Gastrocnemius medialis (tissue), 4 donors: ENCODE data around the gene CROCC. TPM values are rescaled to one million over a fixed set of nuclear protein-coding genes. Genes with fewer than 3 reads are reported as not detected.

Experiments used
- ATAC-seq, 2 donors: fragments of 150-250 bp; one replicate each; pipeline ENCODE4 v1.9.1; 2016
- DNase-seq, 2 donors: peaks; one replicate each; pipeline ENCODE4 v3.0.0-alpha.2; 2019
- H3K27ac ChIP-seq, 4 donors: fragments of 200-600 bp; sonication (generic); 1 replicate in 1 of 4; 2 replicates in 3 of 4; pipeline ENCODE4 v1.5.1; 2016 to 2018; ENCODE audit warnings: mild to moderate bottlenecking in 2 of 4, moderate library complexity in 1 of 4
- H3K27me3 ChIP-seq, 3 donors: fragments of 200-600 bp; sonication (generic) in 2 of 3; 1 replicate in 1 of 3; 2 replicates in 2 of 3; pipeline versions ENCODE4 v1.5.1 to v1.6.0; 2016 to 2019; ENCODE audit warnings: mild to moderate bottlenecking in 1 of 3, moderate library complexity in 1 of 3
- H3K36me3 ChIP-seq, 2 donors: fragments of 200-600 bp; sonication (generic) in 1 of 2; one replicate each; pipeline ENCODE4 v1.5.1; 2017 to 2018
- H3K4me1 ChIP-seq, 2 donors: fragments of 200-600 bp; sonication (generic) in 1 of 2; one replicate each; pipeline ENCODE4 v1.5.1; 2016 to 2017; ENCODE audit warnings: mild to moderate bottlenecking in 2 of 2
- H3K4me3 ChIP-seq, 4 donors: fragments of 200-600 bp; sonication (generic) in 3 of 4; 1 replicate in 1 of 4; 2 replicates in 3 of 4; pipeline ENCODE4 v1.5.1; 2016 to 2019; ENCODE audit warnings: mild to moderate bottlenecking in 2 of 4
- H3K9me3 ChIP-seq, 3 donors: fragments of 200-600 bp; sonication (generic) in 2 of 3; 1 replicate in 1 of 3; 2 replicates in 2 of 3; pipeline ENCODE4 v1.5.1; 2016 to 2019
- POLR2A ChIP-seq, 2 donors: fragments of 450-650 bp; IDR thresholded peaks; one replicate each; pipeline ENCODE4 v1.6.1; 2017; ENCODE audit warnings: antibody characterized with exemption in 2 of 2, mild to moderate bottlenecking in 2 of 2, moderate library complexity in 2 of 2
- in situ Hi-C, 4 donors: fragments of 200-750 bp; cut with MboI; loops; one replicate each; pipeline versions ENCODE4 v1.15.0 to v1.8.0; 2017; ENCODE audit warnings: low sequenced_read_pairs in 4 of 4
- intact Hi-C: fragments of 100-400 bp; cut with DNase I; formaldehyde crosslinking; loops from one replicate; pipeline ENCODE4 v1.15.1; 2023; ENCODE audit warnings: low total_unique reads
- total RNA-seq, 4 donors: library from RNA; depleted of rRNA; stranded (reverse); fragments of >200 nt; gene quantifications; one replicate each; pipeline versions ENCODE4 v1.1.0 to v1.2.3, GENCODE V29; 2016
- TF ChIP-seq, protein P1 (sequence below), 5 experiments: fragments of 450-650 bp in 3 of 5; fragments of 200-600 bp in 2 of 5; sonication (generic) in 2 of 5; IDR thresholded peaks in 4 of 5; conservative IDR thresholded peaks in 1 of 5; 1 replicate in 4 of 5; 2 replicates in 1 of 5; pipeline ENCODE4 v1.5.1; 2016 to 2019; ENCODE audit warnings: antibody characterized with exemption in 5 of 5, mild to moderate bottlenecking in 3 of 5, moderate library complexity in 3 of 5

CROCC gene
- total RNA-seq, 4 donors from 2014 or later, result 3.0 to 8.0 (median 5.3) TPM

DNA sequence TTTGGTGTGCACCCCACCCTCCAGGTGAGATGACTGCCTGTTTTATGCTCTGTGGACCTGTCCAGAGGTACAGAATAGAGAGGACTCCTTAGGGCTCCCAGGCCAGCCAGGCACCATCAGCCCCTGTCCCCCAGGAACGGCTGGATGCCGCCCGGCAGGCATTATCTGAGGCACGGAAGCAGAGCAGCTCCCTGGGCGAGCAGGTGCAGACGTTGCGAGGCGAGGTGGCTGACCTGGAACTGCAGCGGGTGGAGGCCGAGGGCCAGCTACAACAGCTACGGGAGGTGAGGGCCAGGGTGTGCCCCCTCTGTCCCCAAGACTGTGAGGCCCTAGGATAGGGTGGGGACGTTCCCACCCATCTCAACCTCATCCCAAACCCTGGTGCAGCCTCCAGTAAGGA, 47.9 kb downstream of the CROCC start:
- Histone ChIP-seq H3K36me3 (peaks cover 0 to 10% of the 10 kb centered on the region in 2 donors), H3K27me3 (no peaks in the 10 kb centered on the region), H3K4me3 (no peak overlapping the region), H3K9me3 (no peaks in the 10 kb centered on the region), H3K4me1 (no peaks in the 10 kb centered on the region), H3K27ac (no peak overlapping the region)
- in situ Hi-C loops (no loop called here), intact Hi-C loops (no loop called here)
- ATAC-seq, result no peak
- TF ChIP-seq, protein P1, sequence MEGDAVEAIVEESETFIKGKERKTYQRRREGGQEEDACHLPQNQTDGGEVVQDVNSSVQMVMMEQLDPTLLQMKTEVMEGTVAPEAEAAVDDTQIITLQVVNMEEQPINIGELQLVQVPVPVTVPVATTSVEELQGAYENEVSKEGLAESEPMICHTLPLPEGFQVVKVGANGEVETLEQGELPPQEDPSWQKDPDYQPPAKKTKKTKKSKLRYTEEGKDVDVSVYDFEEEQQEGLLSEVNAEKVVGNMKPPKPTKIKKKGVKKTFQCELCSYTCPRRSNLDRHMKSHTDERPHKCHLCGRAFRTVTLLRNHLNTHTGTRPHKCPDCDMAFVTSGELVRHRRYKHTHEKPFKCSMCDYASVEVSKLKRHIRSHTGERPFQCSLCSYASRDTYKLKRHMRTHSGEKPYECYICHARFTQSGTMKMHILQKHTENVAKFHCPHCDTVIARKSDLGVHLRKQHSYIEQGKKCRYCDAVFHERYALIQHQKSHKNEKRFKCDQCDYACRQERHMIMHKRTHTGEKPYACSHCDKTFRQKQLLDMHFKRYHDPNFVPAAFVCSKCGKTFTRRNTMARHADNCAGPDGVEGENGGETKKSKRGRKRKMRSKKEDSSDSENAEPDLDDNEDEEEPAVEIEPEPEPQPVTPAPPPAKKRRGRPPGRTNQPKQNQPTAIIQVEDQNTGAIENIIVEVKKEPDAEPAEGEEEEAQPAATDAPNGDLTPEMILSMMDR (IDR thresholded peaks at IDR 0.05 in 4 of 5, conservative IDR thresholded peaks at IDR 0.05 in 1 of 5), result no peak
- no peak for TF ChIP-seq POLR2A (IDR thresholded peaks at IDR 0.05)
- DNase-seq, result no peak

DNA sequence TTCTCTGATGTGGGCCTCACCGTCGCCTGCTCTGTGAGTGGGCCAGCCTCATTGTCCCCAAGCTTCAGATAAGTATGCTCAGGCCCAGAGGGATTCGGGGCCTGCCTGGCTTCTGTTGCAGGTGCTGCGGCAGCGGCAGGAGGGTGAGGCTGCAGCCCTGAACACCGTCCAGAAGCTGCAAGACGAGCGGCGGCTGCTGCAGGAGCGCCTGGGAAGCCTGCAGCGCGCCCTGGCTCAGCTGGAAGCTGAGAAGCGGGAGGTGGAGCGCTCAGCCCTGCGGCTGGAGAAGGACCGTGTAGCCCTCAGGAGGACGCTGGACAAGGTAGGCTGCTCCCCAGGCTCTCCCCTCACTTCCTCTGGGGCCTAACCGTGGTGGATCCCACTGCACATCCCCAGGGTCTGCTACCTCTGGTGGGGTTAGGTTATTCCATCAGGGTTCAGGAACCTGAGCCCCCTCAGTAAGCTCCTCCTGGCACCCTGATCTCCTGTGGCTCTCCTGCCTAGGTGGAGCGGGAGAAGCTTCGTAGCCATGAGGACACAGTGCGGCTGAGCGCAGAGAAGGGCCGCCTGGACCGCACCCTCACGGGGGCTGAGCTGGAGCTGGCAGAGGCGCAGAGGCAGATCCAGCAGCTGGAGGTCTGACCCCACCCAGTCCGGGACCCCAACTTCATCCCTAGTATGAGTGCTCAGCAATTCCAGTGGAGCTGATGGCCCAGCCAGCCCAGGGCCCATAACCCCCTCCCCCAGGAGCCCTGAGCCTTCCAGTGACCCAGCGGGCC, 48.6 kb downstream of the CROCC start:
- H3K27ac ChIP-seq, result no peak overlapping the region
- H3K4me3 ChIP-seq, result no peak overlapping the region
- no peaks in the 10 kb centered on the region for H3K4me1 ChIP-seq
- no peaks in the 10 kb centered on the region for H3K9me3 ChIP-seq
- ATAC-seq, result no peak
- no peak for DNase-seq
- intact Hi-C loops (no loop called here), in situ Hi-C loops (no loop called here)
- H3K36me3 ChIP-seq, result peaks cover 0 to 10% of the 10 kb centered on the region in 2 donors
- TF ChIP-seq POLR2A (IDR thresholded peaks at IDR 0.05), result no peak
- TF ChIP-seq, protein P1 (IDR thresholded peaks at IDR 0.05 in 4 of 5, conservative IDR thresholded peaks at IDR 0.05 in 1 of 5), result no peak
- H3K27me3 ChIP-seq, result no peaks in the 10 kb centered on the region

DNA sequence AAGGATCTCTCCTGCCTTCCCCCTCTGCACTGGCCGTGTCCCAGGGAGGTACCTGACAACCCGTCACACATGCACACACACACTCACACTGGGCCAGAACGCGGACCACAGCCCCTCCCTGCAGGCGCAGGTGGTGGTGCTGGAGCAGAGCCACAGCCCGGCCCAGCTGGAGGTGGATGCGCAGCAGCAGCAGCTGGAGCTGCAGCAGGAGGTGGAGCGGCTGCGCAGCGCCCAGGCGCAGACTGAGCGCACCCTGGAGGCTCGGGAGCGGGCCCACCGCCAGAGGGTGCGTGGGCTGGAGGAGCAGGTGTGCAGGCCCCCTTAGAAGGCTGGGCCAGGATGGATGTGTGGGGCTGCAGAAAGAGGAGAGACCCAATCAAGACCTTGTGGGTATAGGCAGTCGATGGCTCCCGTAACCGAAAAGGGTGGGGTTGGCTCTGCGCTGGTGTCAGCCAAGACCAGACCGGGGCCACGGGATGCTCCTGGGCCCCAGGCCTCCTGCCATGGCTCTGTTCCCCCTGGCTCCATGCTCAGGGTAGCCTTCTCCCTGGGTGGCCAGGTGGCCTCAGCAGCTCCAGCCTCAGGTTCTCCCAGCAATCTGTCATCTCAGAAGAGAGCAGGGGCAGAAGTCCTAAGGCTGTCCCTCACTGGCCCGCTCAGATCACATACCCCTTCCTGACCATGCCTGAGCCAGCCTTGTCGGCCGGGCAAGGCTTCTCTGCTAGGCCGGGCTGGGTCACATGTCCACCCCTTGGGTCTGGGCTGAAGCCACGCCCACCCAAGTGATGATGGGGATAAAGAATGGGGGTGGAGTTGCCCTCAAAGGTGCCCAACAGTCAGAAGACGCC, 49.8 kb downstream of the CROCC start:
- no peaks in the 10 kb centered on the region for H3K9me3 ChIP-seq
- no peak for DNase-seq
- intact Hi-C loops (no loop called here), in situ Hi-C loops (no loop called here)
- TF ChIP-seq POLR2A (IDR thresholded peaks at IDR 0.05), result no peak
- TF ChIP-seq, protein P1 (IDR thresholded peaks at IDR 0.05 in 4 of 5, conservative IDR thresholded peaks at IDR 0.05 in 1 of 5), result no peak
- H3K36me3 ChIP-seq, result peaks cover 0 to 10% of the 10 kb centered on the region in 2 donors
- H3K27ac ChIP-seq, result no peak overlapping the region
- H3K4me1 ChIP-seq, result no peaks in the 10 kb centered on the region
- H3K4me3 ChIP-seq, result no peak overlapping the region
- ATAC-seq, result no peak
- H3K27me3 ChIP-seq, result no peaks in the 10 kb centered on the region

DNA sequence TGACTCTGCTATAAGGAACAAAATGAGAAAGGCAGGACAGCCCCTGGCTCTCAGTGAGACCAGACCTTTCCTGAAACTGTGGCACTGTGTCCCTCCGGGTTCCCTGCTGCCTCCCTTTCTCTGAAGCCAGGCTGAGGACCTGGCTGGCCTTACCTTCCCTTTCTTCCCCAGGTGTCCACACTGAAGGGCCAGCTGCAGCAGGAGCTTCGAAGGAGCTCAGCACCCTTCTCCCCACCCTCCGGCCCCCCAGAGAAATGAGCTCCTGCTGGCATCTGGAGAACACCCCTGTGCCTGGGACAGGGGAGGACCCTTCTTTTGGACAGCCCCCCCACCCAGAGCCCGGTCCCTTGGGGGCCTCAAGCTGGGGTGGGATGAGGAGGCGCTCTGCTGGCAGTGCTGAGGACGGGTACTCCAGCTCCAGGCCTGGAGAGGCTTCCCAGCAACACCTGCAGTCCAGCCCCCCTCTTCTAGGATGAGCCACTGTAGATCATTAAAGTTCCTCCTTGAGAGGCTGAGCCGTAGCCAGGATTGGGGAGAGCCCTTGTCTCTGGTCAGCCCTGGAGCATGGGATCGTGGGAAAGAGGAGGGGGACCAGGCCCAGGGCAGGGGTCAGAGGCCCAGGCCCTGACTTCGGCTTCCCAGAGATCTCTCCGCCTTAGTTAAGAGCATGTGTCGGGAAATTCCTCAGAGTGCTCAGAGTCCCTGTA, 50.6 kb downstream of the CROCC start:
- no peak overlapping the region for H3K4me3 ChIP-seq
- H3K27ac ChIP-seq, result no peak overlapping the region
- peaks cover 0 to 10% of the 10 kb centered on the region in 2 donors for H3K36me3 ChIP-seq
- in situ Hi-C loops, result no loop called here
- intact Hi-C loops, result no loop called here
- H3K4me1 ChIP-seq, result no peaks in the 10 kb centered on the region
- ATAC-seq (no peak), DNase-seq (no peak)
- TF ChIP-seq, protein P1 (IDR thresholded peaks at IDR 0.05 in 4 of 5, conservative IDR thresholded peaks at IDR 0.05 in 1 of 5), result no peak
- TF ChIP-seq POLR2A (IDR thresholded peaks at IDR 0.05), result no peak
- H3K9me3 ChIP-seq, result no peaks in the 10 kb centered on the region
- no peaks in the 10 kb centered on the region for H3K27me3 ChIP-seq
